GM18867 (cell line): Measurements from ENCODE around the gene GNLY.
"Not testable (repeated sequence)": the region's sequence is repeated elsewhere in the genome, so short reads cannot be mapped to it uniquely, and the experiment has no call there.

Source experiments
- ATAC-seq: cut with Tn5 transposase; IDR thresholded peaks from one replicate; pipeline ENCODE4 v1.9.1; 2021; ENCODE audit warnings: mild to moderate bottlenecking, moderate library complexity; ENCODE audit not compliant: unreplicated experiment

GNLY gene

DNA sequence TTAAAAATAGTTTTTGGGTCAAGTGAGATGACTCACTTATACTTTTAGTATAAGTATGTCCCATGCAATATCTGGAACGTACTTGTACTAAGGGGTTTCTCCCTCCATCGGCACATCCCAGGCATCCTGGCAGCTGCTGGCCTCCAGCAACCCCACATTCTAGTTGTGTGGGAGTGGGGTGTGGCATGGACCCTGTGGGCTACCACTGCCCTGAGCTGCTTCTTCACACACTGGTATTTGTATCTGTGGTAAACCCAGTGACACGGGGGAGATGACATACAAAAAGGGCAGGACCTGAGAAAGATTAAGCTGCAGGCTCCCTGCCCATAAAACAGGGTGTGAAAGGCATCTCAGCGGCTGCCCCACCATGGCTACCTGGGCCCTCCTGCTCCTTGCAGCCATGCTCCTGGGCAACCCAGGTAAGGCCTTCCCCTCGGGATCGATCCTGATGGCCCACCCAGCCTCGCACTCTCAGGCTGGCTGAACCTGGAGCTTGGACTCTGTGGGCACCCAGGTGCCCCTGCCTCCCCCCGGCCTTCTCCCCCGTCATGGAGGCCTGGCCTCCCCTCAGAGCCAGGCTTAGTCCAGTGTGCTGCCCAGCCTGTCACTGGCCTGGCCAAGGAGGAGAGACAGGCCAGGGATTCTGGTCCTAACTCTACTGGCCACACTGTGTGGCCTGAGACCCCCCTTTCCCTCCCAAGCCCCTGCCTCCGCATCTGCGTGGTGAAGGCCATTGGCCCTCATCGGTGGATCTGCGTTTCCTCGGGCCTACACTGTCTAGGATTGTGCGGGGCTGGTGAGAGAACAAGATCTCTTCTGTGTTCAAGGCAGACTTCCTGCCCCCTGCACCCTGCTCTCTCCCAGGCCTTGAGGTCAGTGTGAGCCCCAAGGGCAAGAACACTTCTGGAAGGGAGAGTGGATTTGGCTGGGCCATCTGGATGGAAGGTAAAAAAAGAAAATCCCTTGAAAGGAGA is at the start of gene GNLY:
Gene GNLY (plus strand): TSS at position 307 of the 974 bp plus-strand sequence. CDS start 61 bp downstream, at position 368.
- ATAC-seq, result no peak

DNA sequence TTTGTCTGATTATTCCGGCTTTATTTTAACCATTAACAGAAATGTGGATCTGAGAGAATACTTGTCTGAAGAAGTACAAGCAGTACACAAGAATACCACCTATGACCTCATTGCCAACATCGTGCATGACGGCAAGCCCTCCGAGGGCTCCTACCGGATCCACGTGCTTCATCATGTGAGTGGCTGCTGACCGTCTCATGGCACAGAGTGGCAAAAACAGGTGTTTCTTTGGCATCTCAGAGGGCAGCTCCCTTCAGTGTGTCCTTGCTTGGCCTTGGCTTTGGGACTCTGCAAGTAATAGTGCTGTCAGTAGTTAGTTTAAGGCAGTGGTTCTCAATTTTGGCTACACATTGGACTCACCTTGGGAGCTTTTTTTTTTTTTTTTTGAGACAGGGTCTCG is 49.2 kb upstream of the GNLY start:
- ATAC-seq, result no peak

DNA sequence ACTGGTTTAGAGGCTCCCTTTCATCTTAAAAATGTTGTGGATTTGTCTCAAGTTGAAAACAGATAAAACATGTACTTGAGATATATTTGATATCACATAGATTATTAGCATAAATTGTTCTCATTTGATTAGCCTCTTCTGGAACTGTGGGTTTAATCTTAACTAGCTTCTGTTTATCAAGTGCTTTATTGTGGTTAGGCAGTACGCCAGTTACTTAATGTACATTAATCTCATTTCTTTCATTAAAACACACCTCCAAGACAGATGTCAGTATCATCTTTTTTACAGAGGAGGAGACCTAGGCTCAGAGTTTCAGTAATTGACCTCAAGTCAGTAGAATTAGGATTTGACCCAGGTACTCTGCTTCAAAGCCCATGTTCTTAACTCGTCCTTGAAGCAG is 48.0 kb upstream of the GNLY start:
- no peak for ATAC-seq

DNA sequence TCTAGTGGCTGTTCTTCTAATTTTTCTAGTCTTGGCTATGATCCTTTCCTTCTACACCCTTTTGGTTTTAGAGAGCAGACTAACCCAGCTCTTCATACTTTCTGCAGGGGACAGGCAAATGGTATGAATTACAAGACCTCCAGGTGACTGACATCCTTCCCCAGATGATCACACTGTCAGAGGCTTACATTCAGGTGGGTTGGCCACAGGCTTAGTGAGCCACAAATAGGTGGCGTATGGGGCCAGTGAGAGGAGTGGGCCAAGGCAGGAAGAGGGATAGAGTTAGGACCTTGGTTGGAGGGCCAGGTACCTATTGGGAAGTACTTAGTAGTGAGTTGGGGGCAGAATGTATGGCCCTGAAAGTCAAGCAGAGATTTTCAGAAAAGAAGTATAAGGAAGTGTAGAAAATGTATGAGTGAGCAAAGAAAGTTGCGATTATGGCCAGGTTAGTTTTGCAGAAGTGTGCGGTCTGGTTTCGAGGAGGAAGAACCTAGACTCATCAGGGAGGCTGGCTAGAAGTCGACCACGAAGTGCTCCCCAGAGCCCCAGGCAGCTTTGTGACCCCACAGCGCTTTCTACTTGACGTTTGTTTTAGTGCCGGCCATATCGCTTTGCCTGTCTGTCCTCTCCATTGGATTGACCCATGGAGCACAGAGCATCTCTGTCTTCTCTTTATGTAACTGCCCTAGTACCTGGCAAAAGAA is 46.2 kb upstream of the GNLY start:
- peak; percentile 71 for ATAC-seq

DNA sequence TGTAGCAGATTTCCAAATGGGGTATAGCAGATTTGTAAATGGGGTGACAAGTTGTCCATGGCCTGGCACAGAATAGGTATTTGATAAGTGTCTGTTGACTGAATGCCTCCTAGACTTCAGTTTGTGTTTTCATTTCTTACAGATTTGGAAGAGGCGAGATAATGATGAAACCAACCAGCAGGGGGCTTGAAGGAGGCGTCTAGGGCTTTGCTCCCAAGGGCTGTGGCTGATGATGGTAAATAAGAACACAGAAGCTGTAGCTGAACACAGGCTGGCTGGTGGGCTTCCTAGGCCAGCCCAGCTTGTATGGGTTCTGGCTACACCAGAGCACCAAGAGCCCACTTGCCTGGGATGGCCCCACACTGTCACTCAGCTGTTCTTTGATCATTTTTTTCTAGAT is 45.5 kb upstream of the GNLY start:
- no peak for ATAC-seq

DNA sequence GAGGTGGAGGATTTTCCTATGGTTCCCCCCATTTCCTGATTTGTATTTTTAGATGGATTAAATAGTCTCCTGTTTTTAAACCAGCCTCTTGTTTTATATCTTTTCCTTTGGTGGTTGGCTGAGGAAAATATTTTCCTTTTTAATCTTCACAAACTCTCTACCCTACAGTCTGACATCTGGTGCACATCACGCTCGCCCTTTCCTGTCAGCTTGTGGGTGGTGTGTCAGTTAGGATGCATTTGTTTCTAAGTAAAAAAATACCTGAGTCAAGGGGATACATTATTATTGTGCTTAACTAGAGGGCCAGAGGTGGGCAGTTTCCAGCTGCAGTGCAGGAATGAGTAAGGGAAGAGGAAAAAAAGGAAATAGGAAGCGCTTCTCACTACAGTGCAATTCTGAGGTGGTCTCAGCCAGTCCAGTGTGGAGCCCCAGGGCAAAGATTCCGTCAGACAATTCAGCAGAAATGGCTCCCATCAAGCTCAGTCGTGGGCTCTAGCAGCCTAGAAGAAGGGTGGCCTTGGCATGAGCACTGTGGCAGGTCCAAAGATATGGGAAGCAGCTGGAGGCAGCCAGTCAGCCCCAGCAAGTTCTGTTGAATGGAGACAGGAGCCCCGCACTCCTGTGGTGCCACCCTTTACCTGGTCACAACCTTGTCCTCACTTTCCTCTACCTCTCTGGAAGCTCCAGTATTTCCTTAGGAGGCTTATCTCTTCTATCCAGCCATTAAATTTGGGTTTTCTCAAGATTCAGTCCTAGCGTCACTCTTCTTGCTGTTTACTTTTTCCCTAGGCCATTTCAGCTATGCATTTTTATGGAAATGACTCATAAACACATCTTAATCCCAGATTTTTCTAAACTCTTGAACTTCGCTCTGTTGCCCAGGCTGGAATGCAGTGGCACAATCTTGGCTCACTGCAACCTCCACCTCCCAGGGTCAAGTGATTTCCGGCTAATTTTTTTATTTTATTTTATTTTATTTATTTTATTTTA is 44.7 kb upstream of the GNLY start:
- ATAC-seq, result no peak

DNA sequence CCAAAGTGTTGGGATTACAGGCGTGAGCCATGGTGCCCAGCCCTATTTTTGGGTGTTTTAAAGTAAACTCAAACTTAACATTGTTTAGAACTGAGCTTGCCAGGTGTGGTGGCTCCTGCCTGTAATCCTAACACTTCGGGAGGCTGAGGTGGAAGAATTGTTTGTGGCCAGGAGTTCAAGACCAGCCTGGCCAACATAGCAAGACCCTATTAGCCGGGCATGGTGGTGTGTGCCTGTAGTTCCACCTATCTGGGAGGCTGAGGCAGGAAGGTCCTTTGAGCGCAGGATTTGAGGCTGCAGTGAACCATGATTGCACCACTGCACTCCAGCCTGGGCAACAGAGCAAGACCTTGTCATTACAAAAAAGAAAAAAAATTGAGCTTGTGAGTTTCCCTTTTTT is 43.7 kb upstream of the GNLY start:
- ATAC-seq, result no peak

DNA sequence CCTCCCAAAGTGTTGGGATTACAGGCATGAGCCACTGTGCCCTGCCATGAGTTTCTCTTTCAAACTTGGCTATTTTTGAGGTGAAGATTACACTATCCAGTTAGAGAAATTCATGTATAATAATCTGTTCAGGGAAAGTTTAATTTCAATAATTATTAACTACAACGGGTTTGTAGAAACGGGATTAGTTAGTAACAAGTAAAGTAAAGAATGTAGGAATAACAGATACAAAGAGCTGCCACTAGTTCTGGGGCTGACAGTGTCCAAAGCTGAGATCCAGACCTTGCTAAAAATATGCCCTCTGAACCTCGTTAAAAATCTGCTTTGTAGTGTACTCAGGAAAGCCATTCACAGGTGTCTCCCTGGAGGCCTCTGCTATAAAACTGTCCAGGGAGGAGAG is 43.1 kb upstream of the GNLY start:
- no peak for ATAC-seq

DNA sequence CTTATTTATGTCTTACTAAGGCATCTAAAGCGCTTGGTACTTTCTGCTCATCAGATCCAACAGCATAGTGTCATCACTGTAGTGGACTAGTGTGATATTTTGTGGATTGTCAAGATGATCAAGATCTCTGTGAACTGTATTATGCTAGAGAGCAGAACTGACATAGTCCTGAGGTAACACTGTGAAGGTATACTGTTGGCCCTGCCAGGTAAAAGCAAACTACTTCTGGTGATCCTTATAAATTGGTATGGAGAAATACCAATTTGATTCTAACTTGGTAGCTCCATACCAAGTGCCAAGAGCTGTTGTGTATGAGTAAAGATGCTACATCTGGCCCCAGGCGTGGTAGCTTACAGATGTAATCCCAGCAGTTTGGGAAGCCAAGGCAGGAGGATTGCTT is 42.1 kb upstream of the GNLY start:
- no peak for ATAC-seq

DNA sequence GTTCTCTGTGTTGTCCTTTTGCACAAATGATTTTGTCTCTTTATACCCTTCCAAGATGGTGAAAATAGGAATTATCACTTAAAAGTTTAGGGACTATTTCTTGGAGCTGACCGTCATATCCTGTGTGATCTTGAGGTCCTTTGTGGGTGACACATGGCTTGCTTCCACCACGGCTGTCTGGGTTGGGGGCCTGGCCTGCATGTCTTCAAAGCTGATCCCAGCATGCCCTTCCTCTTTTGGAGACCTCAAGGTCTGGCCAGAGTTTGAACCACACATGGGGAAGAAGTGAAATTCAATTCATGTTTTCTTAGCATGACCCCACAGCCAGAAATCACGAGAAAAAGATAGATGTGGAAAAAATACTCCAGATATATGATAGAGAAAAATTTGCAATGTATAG is 40.2 kb upstream of the GNLY start:
- ATAC-seq, result no peak

DNA sequence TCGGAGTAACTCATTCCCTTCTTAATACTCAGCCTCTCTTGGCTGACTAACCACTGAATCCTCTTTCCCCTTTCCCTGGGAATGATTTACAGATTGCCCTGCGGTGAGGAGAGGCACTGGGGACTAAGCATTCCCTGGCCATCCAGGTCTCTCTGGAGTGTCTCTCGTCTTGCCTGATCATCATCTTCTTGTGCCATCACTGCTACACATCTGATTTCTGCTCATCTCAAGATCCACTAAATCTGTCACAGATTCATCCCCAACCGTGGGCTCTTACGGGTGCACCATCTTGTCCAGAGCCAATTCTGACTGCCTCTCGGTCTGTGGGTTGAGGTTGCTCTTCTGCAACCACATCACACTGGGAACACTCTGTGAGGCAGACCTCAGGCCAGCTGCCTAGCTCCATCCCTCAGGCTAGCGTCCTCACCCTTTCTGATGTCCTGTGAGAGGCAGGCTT is 38.2 kb upstream of the GNLY start:
- ATAC-seq, result no peak

DNA sequence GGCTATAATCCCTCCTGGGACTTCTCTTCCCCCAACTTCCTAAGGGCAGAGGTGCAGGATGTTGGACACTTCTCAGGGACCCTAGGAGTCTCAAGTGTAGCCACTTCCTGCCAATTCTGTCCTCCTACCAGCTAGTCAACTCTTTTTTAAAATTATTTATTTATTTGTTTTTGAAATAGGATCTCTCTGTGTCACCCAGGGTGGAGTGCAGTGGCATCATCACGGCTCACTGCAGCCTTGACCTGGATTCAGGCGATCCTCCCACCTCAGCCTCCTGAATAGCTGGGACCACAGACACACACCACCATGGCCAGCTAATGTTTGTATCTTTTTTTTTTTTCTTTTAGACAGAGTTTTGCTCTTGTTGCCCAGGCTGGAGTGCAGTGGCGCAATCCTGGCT is 37.7 kb upstream of the GNLY start:
- ATAC-seq, result no peak

DNA sequence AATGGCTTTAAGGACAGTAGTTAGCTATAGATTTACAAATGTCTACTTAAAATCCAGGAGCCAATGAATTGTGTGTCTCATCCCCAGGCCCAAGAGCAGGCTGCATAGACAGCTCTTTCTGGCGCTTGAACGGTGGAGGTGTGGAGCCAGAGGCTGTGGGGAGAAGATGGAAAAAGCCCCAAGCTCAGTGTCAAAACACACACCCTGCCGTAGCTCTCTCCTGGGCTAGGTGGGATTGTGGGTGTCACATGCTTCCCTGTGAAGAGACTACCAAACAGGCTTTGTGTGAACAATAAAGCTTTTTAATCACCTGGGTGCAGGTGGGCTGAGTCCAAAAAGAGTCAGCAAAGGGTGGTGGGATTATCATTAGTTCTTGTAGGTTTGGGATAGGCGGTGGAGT is 36.8 kb upstream of the GNLY start:
- ATAC-seq, result not testable (repeated sequence)

DNA sequence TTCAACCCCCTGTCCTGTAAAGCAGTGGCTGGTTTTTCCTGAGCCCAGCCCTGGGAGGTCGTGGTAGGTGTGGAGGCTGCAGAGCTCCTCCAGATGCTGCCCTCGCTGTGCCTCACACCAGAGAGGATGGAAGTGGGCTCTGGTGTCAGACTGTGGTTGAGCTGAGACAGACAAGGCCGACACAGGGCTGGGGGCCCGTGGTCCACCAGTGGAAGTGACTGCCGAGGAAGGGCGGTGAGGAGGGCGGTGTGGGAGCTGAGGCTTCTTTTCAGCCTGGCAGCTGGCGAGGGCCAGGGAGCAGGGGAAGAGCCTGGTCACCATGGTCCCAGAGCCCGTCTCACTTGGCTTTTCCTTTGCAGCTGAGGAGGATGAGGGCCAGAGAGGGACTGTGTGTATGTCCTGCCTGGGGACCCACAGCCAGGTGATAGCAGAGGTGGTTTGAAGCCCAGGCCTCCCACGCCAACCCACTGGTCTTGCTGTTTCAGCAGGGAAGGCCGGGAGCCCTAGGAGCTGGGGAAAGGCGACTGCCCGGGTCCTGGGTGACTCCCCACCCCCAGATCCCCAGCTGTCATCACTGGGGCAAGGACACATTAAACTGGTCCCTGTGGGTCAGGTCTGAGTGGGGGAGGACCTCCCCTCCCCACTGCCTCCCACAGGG is 34.7 kb upstream of the GNLY start:
- ATAC-seq, result no peak

DNA sequence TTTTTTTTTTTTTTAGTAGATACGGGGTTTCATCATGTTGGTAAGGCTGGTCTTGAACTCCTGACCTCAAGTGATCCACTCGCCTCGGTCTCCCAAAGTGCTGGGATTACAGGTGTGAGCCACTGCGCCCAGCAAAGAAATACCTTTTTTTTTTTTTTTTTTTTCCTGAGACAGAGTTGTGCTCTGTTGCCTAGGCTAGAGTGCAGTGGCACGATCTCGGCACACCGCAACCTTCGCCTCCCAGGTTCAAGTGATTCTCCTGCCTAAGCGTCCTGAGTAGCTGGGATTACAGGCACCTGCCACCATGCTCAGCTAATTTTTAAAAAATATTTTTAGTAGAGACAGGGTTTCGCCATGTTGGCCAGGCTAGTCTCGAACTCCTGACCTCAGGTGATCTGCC is 33.9 kb upstream of the GNLY start:
- ATAC-seq, result not testable (repeated sequence)

DNA sequence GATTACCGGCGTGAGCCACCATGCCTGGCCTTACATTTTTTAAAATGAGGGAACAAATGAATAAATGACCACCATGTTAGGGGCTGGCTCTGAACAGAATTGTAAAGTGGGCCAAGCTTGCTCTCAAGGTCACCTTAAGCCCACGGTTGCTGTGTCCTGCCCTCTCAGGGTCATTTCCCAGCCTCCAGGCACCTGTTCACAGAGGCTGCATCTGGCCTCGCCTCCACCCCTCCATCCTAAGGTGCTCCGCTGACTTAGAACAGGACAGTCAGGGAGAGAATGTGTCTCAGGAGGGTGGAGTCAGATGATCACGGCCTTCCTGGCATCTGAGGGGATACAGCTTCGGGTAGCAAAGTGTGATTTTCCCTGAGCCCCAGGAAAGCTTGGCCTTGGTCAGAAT is 33.4 kb upstream of the GNLY start:
- ATAC-seq, result no peak

DNA sequence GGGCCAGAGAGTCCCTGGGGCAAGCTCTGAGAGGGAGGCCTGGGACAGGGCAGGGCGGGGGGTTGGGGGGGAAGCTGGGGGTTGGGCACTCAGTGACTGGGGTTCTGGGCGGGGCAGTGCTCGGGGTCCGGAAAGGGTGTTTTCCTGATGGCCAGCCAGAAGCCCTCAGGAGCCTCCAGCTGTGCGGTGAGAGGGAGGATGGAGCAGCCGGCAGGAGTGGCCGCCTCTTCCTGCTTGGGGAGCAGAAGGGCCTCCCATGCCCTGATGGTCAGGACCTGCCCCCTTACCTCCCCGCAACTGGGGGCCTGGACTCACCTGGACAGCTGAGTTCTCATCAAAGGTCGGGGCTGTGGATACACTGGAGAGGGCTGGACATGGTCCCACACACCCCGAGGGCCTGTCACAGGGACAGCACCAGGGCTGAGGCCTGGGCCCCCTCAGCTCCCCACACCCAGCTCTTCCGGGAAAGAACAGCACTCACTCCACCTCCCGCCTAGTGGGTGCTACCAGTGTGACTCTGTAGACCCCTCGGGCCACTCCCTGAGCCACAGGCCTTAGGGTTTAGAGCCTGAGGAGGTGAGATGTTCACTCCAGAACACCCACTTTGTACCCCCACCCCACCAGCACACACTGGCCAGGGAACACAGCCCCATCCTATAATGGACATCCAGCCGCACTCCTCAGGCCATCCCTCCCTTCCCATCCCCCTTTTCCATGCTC is 32.9 kb upstream of the GNLY start:
- ATAC-seq, result no peak

DNA sequence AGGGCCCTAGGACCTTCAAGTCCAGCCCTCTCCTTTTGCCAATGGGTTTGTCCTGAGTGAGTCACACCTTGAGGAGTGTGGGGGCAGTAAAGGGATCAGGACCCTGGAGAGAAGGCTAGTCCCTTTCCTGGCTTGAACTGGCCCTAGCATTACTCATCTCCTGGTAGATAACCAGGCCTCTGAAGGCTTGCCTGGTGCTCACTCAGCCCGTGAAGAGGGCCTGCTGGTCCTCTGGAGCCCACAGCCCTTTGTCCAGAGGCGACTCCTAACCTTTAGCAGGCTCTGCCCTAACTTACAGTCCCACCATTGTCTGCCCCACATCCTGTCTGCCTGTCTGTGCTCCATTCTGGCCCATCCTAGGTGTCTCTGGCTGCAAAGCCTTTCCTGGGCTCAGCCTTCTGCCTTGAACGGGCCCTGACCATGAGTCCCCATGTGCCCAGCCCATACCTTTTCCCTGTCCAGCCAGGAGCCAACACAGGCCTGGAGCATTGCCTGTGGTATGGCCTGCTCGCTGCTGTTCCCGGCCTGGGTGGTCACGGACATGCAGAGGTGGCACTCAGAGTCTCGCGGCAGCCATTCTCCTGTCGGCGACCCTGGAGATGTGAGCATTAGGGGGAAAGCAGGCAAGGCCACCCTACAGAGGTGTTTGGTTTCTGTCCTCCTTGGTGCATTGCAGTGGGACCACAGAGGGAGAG is 31.1 kb upstream of the GNLY start:
- no peak for ATAC-seq
